HG03196 (cell line): Measurements from ENCODE around the gene THBD.

Experiments
- ATAC-seq: cut with Tn5 transposase; IDR thresholded peaks from one replicate; pipeline ENCODE4 v1.9.1; 2021; ENCODE audit not compliant: unreplicated experiment

Gene THBD, protein sequence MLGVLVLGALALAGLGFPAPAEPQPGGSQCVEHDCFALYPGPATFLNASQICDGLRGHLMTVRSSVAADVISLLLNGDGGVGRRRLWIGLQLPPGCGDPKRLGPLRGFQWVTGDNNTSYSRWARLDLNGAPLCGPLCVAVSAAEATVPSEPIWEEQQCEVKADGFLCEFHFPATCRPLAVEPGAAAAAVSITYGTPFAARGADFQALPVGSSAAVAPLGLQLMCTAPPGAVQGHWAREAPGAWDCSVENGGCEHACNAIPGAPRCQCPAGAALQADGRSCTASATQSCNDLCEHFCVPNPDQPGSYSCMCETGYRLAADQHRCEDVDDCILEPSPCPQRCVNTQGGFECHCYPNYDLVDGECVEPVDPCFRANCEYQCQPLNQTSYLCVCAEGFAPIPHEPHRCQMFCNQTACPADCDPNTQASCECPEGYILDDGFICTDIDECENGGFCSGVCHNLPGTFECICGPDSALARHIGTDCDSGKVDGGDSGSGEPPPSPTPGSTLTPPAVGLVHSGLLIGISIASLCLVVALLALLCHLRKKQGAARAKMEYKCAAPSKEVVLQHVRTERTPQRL

DNA sequence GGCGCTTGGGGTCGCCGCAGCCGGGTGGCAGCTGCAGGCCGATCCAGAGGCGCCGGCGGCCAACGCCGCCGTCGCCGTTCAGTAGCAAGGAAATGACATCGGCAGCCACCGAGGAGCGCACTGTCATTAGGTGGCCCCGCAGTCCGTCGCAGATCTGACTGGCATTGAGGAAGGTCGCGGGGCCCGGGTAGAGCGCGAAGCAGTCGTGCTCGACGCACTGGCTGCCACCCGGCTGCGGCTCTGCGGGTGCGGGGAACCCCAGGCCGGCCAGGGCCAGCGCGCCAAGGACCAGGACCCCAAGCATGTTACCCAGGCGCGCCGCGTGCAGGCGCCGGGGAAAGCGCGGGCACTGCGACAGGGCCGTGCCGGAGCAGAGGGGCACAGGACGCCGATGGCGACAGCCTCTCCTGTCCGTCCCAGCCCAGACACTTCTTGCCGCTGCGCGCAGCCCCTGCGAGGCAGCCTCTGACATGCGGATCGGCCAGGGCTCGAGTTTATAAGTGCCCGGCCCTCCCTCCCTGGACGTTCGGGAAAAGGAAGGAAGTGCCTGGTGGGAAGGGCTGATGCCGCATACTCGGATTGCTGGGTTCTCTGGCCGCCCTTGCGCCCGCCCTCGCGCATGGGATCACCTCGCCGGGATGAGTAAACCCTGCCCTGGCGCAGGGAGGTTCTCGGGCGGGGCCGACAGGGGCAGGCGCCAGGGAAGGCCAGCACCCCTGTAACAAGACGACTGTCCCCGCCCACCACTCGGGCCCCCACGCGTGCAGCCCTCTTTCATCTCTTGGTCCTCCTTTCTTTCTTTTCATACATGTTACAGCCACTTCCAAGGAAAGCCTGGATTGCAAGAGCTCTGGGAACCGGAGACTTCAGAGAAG is at the start of gene THBD:
Gene THBD, minus strand, starts transcription at position 472 of the 875 bp plus-strand sequence. Its CDS starts 168 bp downstream, at position 304.
- ATAC-seq, result no peak

DNA sequence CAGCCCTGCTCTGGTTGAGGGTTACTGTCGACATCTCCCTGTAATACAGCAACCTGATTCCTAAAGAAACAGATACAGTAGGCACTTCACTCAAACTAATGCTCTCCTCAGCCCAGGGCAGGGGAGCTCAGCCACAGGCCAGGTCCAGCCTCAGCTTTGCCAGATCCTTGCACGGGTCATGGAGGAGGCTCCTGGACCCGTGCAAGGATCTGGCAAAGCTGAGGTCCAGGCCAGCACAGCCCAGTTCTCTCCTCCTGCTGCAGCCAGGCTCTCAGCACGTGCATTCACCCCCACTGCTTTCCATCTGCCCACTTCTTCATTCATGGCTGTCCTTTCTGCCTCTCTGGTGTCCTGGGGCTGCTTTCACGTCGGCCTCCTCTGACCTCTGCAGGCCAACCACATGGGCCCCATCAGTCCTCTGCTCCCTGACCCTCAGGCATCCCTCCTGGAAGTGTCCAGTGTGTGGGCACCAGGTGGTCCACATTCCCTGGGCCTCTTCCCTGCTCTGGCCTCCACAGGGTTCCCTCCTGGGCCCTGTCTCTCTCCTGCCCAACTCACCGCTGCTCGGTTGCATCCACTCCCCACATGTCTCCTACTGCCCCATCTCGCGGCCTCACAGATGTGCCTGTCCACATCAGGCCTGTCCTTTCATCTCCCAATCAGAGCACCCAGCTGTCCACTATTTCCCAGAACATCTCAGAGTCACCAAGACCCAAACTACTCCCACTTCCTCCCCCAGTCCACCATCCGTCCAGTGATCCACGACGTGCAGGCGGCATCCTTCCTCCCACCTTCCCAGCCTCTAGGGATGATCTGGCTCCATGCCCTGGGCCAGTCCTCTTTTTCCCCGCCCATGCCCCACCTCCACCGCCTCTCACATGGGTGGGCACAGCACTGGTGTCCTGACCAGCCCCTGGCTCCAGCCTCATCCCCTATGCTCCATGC is 48.4 kb upstream of the THBD start:
- ATAC-seq, result no peak

DNA sequence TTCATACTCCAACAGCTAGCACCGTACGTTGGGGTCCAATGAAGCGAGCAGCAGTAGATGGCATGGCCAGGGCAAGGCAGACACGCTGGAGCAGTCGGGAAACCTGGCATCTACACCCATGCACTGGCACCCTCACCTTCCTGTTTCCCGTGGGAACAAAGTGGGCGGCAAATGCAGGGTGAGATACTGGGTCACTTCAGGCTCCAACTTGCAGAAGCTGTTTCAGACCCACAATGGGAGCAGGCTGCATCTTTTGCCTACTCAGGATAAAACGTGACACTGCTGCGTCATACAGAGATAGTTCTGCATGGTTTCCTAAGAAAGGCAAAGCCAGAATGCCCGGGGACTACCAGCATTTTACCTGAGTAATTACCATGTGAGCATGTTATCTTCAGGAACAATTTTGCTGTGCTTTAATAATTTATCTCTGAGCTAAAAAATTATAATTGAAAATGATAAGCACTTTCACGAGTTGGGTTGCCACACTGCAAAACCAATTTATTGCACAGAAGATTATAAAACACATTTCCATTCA is 47.6 kb upstream of the THBD start:
- ATAC-seq, result no peak

DNA sequence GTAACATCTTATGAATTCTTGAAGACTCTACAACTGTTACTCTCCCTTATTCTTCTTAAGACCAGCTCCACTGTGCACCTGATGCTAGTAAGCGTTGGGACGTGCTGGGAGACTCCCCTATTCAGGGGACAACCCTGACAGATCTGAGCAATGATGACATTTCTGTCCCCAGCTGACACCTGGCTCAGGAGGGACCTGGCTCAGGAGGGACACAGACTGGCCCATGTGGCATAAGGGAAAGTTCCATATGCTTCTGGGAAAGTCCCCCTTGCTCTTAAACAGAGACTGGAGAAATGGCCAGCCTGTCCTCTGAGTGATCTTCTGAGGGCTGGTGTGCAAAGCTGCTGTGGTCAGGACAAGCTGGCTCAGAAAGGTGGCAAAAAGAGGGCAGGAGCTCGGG is 46.6 kb upstream of the THBD start:
- no peak for ATAC-seq

DNA sequence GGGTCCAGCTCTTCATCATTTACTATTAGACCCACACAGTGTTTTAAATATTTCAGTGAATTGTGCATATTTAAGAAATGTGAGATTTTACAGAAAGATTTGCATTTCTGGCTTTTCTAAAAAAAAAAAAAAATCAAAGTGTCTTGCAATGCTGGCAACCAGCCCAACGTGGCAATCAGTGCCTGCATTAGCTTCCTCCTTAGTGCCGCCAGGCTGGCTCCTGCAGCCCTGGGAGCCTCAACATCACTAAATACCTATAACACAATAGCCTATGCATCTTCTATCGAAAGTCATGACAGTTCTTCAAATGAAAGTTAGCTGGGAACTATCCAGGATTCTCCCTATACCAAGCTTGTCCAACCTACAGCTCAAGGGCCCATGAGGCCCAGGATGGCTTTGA is 46.0 kb upstream of the THBD start:
- no peak for ATAC-seq

DNA sequence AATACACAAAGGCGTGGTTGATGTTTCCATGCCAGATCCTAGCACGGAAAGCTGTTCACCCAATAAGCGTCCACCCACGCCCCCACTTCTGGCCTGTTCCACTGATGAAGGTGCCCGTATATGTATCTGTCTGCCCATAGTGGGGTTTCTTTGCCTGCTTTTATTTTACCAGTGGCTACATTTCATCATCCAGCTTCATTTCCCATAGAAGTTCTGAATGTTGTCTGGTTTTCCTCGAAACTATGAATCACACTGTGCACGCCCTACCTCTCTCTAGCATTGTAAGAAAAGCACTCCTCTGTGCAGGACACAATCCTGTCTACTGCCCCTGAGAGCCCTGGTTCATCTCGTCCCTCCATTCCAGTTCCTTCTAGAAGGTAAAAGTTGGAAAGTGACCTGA is 45.5 kb upstream of the THBD start:
- no peak for ATAC-seq

DNA sequence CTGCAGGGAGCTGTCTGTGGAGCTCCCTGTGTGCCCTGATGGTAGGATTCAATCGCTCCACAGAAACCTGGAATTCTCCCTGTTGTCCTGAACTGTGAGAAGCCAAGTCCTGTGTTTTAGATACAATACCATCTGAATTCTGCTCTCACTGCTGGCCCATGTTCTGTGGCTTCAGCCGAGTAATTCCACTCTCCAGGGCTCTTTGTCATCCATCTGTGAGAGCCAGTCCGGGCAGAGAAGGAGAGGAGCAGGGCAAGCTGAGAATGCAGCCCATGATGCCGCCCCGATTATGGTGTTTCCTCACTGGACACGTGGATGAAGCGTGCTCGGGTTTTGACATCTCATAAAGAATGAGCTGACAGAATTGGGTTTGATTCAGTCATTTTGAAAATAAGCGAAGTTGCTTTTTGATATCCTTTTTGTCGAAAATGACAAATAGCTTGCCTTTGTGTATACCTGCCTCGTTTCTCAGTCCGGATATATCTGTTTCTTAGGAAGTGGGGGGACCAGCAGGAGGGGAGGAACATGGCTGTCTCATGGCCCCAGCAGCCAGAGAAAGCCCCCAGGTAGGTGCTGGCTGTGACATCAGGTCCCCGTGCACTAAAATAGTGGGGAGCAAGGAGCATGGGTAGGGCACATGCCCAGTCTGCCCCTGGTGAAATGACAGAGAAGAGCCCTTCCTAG is 44.9 kb upstream of the THBD start:
- no peak for ATAC-seq

DNA sequence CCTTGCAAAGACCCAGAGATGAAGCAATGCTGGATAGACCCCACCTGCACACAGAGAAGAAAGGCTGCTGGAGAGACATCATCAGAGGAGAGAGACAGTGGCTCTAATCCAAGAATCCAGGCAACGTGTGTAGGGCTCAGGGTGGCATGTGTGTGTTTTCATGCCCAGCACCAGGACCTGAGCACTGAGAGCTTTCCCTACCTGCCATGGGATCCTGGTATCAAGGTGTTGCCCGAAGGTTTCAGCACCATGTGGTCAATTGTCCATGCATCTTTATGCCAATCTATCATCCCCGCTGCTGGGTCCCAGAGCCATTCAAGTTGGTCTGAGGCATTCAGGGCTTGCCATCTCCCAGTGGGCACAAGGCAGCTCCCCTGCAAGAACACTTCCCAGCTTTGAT is 44.1 kb upstream of the THBD start:
- no peak for ATAC-seq

DNA sequence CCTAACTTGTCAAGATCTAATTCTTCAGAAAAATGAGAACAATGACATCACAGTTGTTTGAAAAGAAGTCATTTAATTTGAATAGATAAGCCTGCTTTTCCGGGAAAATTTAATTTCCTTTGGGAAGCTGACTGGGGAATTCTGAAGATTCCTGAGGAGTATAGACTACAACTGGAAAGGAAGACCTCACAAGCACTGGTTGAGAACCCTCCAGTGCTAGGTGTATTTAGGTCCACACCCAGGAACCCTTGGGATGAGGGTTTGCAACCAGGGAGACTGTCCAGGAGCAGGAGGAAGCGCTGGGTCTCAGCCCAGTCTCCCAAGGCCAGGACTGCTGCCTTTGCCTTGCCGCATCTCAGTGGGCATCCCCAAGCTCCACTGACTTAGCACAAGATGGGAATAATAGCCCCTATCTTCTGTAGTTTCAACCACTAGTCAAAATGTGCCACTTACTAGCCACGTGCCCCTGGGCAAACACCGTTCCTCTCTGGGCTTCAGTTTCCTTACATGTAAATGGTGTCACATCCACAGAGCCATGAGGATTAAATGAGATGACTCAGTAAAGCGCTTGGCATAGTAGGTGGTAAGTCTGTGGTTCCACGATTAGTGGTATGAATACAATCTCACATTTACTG is 43.5 kb upstream of the THBD start:
- no peak for ATAC-seq

DNA sequence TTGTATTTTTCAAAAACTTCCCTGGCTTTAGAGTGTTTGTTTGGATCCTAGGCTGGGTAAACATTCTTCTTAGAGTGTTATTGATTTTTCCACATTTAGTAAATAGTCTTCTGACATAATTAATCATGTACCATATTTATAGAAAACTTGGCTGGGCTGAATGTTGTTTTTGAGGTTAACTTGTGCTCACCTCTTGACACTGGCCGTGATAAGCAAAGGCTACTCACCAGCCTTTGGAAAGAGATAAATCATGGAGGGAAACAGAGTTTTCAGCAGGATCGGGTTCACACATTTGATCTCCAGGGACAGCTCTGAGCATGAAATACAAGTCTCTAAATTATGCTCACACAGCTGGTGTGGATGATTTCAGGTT is 42.9 kb upstream of the THBD start:
- ATAC-seq, result no peak

DNA sequence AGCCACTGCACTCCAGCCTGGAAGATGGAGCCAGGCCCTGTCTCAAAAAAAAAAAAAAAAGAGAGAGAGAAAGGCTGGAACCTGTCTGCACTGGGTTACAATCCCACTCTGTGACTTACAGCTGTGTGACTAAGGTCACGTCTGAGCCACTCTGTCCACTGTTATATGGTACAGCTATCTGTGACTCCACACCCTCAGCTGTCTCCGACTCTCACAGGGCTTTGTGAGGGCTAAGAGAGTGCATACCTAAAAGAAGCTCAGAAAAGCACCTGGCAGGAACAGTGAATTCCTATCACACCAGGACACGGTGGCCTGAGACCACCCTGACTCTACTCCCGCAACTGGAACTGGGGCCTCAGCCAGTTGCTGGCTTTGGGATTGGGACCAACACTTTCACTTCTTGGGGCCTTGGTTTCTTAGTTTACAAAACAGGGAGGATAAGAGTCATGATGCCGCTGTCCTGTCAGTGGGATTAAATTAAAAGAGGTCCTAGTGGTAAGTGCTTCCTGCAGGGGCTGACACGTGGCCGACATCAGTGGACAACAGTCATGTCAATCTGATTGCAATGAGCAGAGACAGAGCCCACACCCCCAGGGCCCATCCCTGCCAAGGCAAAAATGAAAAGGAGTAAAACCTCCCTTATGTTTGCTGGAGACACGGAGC is 42.4 kb upstream of the THBD start:
- ATAC-seq, result no peak

DNA sequence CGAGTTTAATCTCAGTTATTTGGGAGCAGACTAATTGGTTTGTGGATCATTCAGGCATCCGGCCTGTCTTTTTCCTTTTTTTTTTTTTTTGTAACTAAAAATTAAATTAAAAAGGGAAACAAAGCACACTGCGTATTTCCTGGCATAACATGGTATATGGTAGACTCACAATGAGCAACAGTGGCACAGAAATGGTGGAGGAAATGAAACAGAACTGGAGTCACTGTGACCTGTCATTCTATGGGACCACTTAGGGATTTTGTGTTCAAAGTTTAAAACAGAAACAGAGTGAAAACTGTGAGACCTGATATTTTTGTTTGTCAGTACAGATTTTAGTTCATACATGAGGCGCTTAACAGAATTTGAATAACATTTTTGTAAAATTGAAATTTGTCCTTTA is 41.4 kb upstream of the THBD start:
- ATAC-seq, result no peak

DNA sequence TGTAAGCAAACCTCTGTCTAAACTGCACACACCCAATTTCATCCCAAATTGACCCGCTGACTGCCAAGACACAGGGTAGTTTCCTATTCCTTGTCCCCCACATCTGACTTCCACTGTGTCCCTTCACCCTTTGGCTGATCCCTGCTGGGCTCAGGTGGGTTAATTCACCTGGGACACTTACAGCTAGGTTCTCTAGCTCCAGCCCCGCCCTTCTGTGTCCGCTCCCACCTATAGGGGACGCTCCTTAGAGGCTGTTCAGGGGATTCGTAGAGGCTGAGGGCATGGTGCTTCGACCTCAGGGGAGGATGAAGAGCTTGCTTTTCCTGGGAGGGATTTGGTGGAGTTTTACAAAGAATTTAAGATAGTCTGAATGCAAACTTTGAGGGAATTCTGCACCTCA is 40.7 kb upstream of the THBD start:
- no peak for ATAC-seq

DNA sequence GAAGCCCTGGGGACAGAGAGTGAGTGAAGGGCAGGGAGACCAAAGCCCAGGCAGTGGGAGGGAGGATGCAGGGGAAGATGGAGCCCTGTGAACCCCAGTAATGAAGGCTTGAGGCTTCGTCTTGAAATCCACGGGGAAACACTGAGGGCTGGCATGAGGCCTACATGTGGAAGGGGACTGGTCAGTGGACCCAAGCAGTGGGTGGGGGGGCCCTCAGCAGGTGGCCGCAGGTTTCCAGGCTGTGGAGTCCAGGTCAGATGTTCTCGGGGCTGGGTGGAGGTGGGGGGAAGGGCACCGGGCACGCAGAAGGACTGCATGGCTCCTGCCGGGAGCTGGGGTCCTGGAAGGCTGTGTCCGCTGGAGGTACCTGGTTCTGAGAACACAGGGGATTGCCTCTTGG is 39.4 kb upstream of the THBD start:
- ATAC-seq, result no peak

DNA sequence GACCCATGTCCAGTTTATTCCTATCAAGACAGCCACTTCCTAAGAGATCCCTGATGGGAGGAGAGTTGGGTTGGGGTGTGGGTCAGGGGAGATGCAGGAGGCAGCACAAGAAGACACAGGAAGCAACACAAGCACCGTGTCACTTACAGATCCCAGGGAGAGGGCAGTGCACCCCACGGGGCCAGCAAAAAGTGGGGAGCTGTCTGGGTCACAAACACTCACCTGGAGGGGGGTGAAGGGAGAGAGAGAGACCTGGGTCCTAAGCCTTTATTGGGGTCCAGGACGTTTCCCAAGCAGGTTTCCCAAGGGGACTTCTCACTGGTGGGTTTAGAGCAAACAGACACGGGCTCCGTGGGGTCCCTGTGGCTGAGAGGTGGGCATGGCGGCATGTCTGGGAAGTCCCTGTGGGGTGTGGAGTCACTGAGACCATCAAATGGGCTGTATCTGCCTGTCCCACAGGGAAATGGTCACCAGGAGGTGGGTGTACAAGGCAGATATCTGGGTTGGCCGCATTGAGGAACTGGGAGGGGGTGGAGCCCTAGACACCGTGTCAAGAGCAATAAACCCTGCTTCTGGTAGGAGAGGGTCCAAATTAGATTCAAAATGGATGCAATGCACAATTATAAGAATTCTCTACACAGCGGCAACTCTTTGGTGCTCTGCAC is 38.2 kb upstream of the THBD start:
- ATAC-seq, result no peak

DNA sequence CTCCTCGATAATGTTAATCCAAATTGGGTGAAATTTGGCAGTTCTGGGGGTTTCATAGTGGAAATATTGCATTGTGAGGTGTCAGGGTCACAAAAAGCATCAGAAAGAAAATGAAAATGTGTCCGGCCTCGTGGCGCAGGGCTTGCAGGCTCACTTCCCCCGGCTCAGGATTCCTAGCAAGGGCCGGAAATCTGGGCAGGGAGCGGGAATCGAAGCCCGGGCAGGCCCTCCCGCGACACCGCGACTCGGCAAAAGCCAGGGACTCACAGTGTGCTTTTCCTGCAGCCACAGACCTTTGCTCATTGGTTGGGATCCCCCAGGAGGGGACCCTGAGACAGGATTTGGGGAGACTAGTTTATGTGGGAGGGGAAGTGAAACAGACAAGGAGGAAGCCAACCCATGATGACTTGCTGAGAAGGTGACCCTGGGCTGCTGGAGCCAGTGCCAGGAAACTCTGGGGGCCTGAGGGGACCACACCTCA is 37.5 kb upstream of the THBD start:
- ATAC-seq, result no peak

DNA sequence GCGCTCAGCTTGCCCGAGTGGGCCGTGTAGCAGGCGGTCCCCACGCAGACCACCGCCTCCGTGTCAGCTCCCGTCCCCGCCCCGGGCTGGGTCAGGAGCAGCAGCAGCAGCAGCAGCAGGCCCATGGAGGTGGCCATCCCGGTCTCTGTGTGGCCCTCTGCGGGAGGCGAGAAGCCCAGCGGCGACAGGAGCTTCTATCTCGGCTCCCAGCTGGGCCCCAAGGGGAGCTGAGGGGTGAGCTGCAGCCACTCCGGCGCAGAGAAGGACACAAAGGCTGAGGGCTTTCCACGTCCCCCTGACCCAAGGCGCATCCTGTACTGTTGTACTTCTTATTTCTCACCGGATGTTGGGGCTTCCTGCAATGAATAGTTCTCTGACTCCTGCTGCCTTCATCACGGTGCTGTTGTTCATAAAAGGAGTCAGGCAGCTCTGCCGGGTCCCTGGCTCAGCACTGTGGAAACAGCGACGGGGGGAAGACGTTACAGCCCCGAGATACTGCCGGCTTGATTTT is 36.6 kb upstream of the THBD start, which contains the start of gene CD93:
Gene CD93, minus strand, starts transcription at position 269 of the 511 bp plus-strand sequence. Its CDS starts 132 bp downstream, at position 137.
- no peak for ATAC-seq
